Natural killer cell (primary cell): ENCODE data around the gene TAF1L. TPM values are rescaled to one million over a fixed set of nuclear protein-coding genes. Genes with fewer than 3 reads are reported as not detected.

Source experiments
- ATAC-seq, 3 donors: fragments of 150-1000 bp in 2 of 3; fragments of 200-7000 bp in 1 of 3; cut with Tn5 transposase; 1 replicate in 1 of 3; 2 replicates in 2 of 3; pipeline ENCODE4 v1.10.0; 2021; ENCODE audit warnings: mild to moderate bottlenecking in 2 of 3, moderate library complexity in 2 of 3
- DNase-seq, 2 donors: peaks; one replicate each; pipeline versions ENCODE4 v3.0.0 to v3.0.0-alpha.2; 2013 to 2021; ENCODE audit warnings: mixed read lengths in 1 of 2
- H3K27ac ChIP-seq: one replicate; pipeline ENCODE4 v1.5.1; 2013; ENCODE audit warnings: mild to moderate bottlenecking, low read length
- H3K27me3 ChIP-seq: one replicate; pipeline ENCODE4 v1.6.1; 2013; ENCODE audit warnings: low read length; ENCODE audit not compliant: control insufficient read depth, insufficient read depth
- H3K36me3 ChIP-seq: one replicate; pipeline ENCODE4 v1.6.1; 2013; ENCODE audit warnings: low read length; ENCODE audit not compliant: control insufficient read depth, insufficient read depth
- H3K4me1 ChIP-seq: one replicate; pipeline ENCODE4 v1.6.1; 2013; ENCODE audit warnings: low read length; ENCODE audit not compliant: control insufficient read depth, insufficient read depth
- H3K4me3 ChIP-seq: one replicate; pipeline ENCODE4 v1.5.1; 2013; ENCODE audit warnings: low read length
- H3K9me3 ChIP-seq: one replicate; pipeline ENCODE4 v1.6.1; 2013; ENCODE audit warnings: low read length; ENCODE audit not compliant: control insufficient read depth, insufficient read depth
- H3K27ac Mint-ChIP-seq, 2 donors: one replicate each; pipeline ENCODE4 v1.8.0; 2022; ENCODE audit warnings: mild to moderate bottlenecking in 2 of 2, mixed read lengths in 2 of 2, moderate library complexity in 1 of 2
- H3K27me3 Mint-ChIP-seq, 2 donors: one replicate each; pipeline ENCODE4 v1.8.0; 2022; ENCODE audit warnings: low read depth in 2 of 2, mixed read lengths in 2 of 2
- H3K36me3 Mint-ChIP-seq: one replicate; pipeline ENCODE4 v1.8.0; 2022; ENCODE audit warnings: mixed read lengths
- H3K4me1 Mint-ChIP-seq, 2 donors: one replicate each; pipeline ENCODE4 v1.8.0; 2022; ENCODE audit warnings: mixed read lengths in 2 of 2
- H3K4me3 Mint-ChIP-seq: one replicate; pipeline ENCODE4 v1.8.0; 2022; ENCODE audit warnings: mild to moderate bottlenecking, moderate library complexity, mixed read lengths
- H3K9me3 Mint-ChIP-seq, 2 donors: one replicate each; pipeline ENCODE4 v1.8.0; 2022; ENCODE audit warnings: mixed read lengths in 2 of 2
- WGBS: methylation state at CpG from one replicate; pipeline ENCODE4 v1.1.7; 2013; ENCODE audit warnings: missing lambda C conversion rate; ENCODE audit not compliant: insufficient coverage; 5-methylcytosine and 5-hydroxymethylcytosine counted together
- intact Hi-C: fragments of 100-400 bp; cut with micrococcal nuclease; formaldehyde crosslinking; loops from one replicate; pipeline ENCODE4 v1.14.2; 2022
- total RNA-seq, 4 donors: library from RNA; stranded (reverse); fragments of 120-200 nt in 1 of 4; gene quantifications; one replicate each; pipeline versions ENCODE4 v1.2.3 to v1.2.4, GENCODE V29; 2013 to 2022
- TF ChIP-seq, protein P1 (sequence below): fragments of 200-600 bp; IDR thresholded peaks from one replicate; pipeline ENCODE4 v1.8.0; 2022; ENCODE audit warnings: antibody characterized with exemption

TAF1L gene
- total RNA-seq, 3 donors from 2014 or later (not counting 1 experiment from before 2014, with no cell fraction given), result 0.05 TPM; not detected in 2

DNA sequence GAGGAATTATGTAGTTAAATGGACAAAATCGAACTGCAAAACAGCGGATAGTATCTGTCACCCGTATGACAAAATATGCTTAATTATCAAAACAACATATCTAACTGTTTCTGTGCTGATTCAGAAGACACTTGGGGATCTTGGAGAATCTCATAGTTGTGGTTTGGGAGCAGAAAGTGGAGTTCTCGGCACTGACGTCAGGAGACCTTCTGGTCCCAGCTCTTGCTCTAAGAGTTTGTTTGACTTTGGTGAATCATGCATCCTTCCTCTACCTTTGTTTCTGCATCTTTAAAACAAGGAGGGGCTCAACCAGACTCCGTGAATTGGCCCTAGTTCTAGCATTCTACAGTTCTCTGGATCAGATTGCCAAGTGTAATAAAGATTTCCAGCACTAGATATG lies 37.0 kb upstream of the TAF1L start:
- H3K4me3 Mint-ChIP-seq, result no peak overlapping the region
- no peaks in the 10 kb centered on the region for H3K9me3 ChIP-seq
- H3K27ac Mint-ChIP-seq, result no peak overlapping the region
- H3K36me3 ChIP-seq, result no peaks in the 10 kb centered on the region
- TF ChIP-seq, protein P1, sequence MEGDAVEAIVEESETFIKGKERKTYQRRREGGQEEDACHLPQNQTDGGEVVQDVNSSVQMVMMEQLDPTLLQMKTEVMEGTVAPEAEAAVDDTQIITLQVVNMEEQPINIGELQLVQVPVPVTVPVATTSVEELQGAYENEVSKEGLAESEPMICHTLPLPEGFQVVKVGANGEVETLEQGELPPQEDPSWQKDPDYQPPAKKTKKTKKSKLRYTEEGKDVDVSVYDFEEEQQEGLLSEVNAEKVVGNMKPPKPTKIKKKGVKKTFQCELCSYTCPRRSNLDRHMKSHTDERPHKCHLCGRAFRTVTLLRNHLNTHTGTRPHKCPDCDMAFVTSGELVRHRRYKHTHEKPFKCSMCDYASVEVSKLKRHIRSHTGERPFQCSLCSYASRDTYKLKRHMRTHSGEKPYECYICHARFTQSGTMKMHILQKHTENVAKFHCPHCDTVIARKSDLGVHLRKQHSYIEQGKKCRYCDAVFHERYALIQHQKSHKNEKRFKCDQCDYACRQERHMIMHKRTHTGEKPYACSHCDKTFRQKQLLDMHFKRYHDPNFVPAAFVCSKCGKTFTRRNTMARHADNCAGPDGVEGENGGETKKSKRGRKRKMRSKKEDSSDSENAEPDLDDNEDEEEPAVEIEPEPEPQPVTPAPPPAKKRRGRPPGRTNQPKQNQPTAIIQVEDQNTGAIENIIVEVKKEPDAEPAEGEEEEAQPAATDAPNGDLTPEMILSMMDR, result no peak
- intact Hi-C loops, result no loop called here
- WGBS, result 76% methylated on average over 3 of the region's 6 CpGs
- ATAC-seq (no peak), DNase-seq (no peak)
- H3K4me1 Mint-ChIP-seq, result no peaks in the 10 kb centered on the region
- H3K9me3 Mint-ChIP-seq, result no peaks in the 10 kb centered on the region
- no peaks in the 10 kb centered on the region for H3K27me3 ChIP-seq
- peaks cover 0 to 6% of the 10 kb centered on the region in 2 donors for H3K27me3 Mint-ChIP-seq
- no peak overlapping the region for H3K4me3 ChIP-seq
- H3K36me3 Mint-ChIP-seq, result no peaks in the 10 kb centered on the region
- no peaks in the 10 kb centered on the region for H3K4me1 ChIP-seq
- no peak overlapping the region for H3K27ac ChIP-seq

DNA sequence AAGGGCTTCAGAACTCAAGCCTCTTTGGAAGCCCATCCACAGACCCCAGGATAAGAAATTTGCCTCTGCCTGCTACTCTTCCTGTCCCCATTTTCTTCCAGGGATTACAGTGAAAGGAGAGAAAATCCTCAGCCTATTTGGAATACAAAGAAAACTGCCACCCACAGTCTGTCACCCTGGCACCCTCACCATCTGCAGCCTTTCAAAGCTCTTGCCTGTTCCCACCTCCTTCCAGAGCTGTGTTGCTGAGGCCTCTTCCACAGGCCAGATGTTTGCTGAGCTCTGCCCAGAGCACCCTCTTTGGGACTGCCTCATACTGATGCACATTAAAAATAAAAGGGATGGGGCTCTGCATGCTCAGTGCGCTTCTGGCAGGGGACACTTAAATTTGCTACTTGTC lies 35.9 kb upstream of the TAF1L start:
- peaks cover 0 to 6% of the 10 kb centered on the region in 2 donors for H3K27me3 Mint-ChIP-seq
- Histone ChIP-seq H3K9me3 (no peaks in the 10 kb centered on the region), H3K27me3 (no peaks in the 10 kb centered on the region), H3K4me1 (no peaks in the 10 kb centered on the region), H3K27ac (no peak overlapping the region), H3K36me3 (no peaks in the 10 kb centered on the region), H3K4me3 (no peak overlapping the region)
- H3K4me3 Mint-ChIP-seq, result no peak overlapping the region
- no peaks in the 10 kb centered on the region for H3K36me3 Mint-ChIP-seq
- intact Hi-C loops, result no loop called here
- H3K9me3 Mint-ChIP-seq, result no peaks in the 10 kb centered on the region
- TF ChIP-seq, protein P1, result no peak
- DNase-seq, result no peak
- 94% methylated on average over 1 of the region's 1 CpG for WGBS
- no peak overlapping the region for H3K27ac Mint-ChIP-seq
- ATAC-seq, result no peak
- H3K4me1 Mint-ChIP-seq, result no peaks in the 10 kb centered on the region

DNA sequence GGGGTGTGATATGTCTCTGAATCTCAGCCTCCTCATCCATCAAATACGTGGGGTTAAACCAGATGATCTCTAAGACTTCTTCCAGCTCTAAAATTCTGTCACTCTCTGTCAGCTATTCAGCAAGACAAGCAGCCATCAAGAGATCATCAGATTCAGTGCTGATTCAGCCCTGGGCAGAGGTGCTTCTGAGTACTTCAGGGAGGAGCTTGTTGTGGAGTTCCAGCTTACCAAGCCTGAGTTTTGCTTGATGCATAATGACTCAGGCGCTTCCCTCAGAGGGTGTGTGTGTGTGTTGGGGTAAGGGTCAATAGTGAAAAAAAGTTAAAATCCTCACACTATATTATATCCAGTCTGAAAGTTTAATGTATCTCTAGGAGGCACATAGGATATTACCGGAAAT lies 29.6 kb upstream of the TAF1L start:
- H3K36me3 ChIP-seq, result no peaks in the 10 kb centered on the region
- Mint-ChIP-seq H3K27me3 (peaks cover 6 to 13% of the 10 kb centered on the region in 2 donors), H3K4me3 (no peak overlapping the region), H3K9me3 (peaks cover 0 to 3% of the 10 kb centered on the region in 2 donors), H3K4me1 (no peaks in the 10 kb centered on the region), H3K36me3 (no peaks in the 10 kb centered on the region), H3K27ac (no peak overlapping the region)
- intact Hi-C loops, result no loop called here
- H3K4me1 ChIP-seq, result no peaks in the 10 kb centered on the region
- no peak for ATAC-seq
- no peak overlapping the region for H3K4me3 ChIP-seq
- H3K27ac ChIP-seq, result no peak overlapping the region
- TF ChIP-seq, protein P1, result no peak
- DNase-seq, result no peak
- no peaks in the 10 kb centered on the region for H3K27me3 ChIP-seq
- H3K9me3 ChIP-seq, result no peaks in the 10 kb centered on the region
- 64% methylated on average over 2 of the region's 3 CpGs for WGBS

DNA sequence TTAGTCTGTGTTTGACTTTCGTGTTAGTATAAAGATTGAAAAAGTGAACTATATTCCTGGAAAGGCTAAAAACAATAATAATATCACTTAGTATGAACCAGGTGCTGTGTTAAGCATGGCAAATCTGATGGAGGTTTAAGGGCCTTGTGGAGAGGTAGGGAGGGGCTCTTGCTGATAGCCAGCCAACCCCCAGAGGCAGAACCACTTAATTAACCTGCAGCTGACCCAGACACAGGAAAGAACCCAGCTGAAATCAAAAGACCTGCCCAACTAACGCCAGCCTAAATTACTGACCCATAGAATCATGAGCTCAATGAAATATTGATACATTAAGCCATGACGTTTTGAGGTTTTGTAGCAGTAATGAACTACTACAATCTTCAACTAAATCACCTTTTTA lies 28.3 kb upstream of the TAF1L start:
- intact Hi-C loops, result no loop called here
- no peaks in the 10 kb centered on the region for H3K27me3 ChIP-seq
- DNase-seq, result no peak
- TF ChIP-seq, protein P1, result no peak
- 80% methylated on average over 1 of the region's 3 CpGs for WGBS
- Mint-ChIP-seq H3K27me3 (peaks cover 6 to 9% of the 10 kb centered on the region in 2 donors), H3K36me3 (no peaks in the 10 kb centered on the region), H3K4me1 (no peaks in the 10 kb centered on the region), H3K4me3 (no peak overlapping the region), H3K27ac (no peak overlapping the region), H3K9me3 (peaks cover 0 to 3% of the 10 kb centered on the region in 2 donors)
- ATAC-seq, result no peak
- H3K4me3 ChIP-seq, result no peak overlapping the region
- no peaks in the 10 kb centered on the region for H3K9me3 ChIP-seq
- no peaks in the 10 kb centered on the region for H3K4me1 ChIP-seq
- H3K27ac ChIP-seq, result no peak overlapping the region
- H3K36me3 ChIP-seq, result no peaks in the 10 kb centered on the region
